DOHH2 (cell line): Measurements from ENCODE around the gene NAT14.

ENCODE experiments used
- H3F3A ChIP-seq: fragments of 200-600 bp; sonication (generic), shearing (Covaris generic); 2 replicates; pipeline ENCODE4 v1.6.0; 2016; ENCODE audit warnings: antibody characterized with exemption, mild to moderate bottlenecking; ENCODE audit not compliant: control insufficient read depth, insufficient read depth
- H3K27ac ChIP-seq: fragments of 200-600 bp; sonication (generic); 2 replicates; pipeline ENCODE4 v1.5.1; 2014; ENCODE audit warnings: low read depth, mild to moderate bottlenecking, low read length, moderate library complexity
- H3K27me3 ChIP-seq: fragments of 200-600 bp; sonication (generic); 2 replicates; pipeline ENCODE4 v1.6.1; 2014; ENCODE audit warnings: mild to moderate bottlenecking, low read length, mixed read lengths; ENCODE audit not compliant: control insufficient read depth
- H3K36me3 ChIP-seq: fragments of 200-600 bp; sonication (generic); 2 replicates; pipeline ENCODE4 v1.6.1; 2014; ENCODE audit warnings: mild to moderate bottlenecking, low read length, moderate library complexity, mixed read lengths; ENCODE audit not compliant: control insufficient read depth
- H3K4me1 ChIP-seq: fragments of 200-600 bp; sonication (generic); 2 replicates; pipeline ENCODE4 v1.6.1; 2014; ENCODE audit warnings: mild to moderate bottlenecking, low read length, mixed read lengths; ENCODE audit not compliant: control insufficient read depth
- H3K4me2 ChIP-seq: fragments of 200-600 bp; sonication (generic); 2 replicates; pipeline ENCODE4 v1.6.0; 2014; ENCODE audit warnings: mild to moderate bottlenecking, low read length, moderate library complexity
- H3K4me3 ChIP-seq: fragments of 200-600 bp; sonication (generic); 2 replicates; pipeline ENCODE4 v1.5.1; 2014; ENCODE audit warnings: mild to moderate bottlenecking, low read length, mixed read lengths
- H3K79me2 ChIP-seq: fragments of 200-600 bp; sonication (generic); 2 replicates; pipeline ENCODE4 v1.6.1; 2014; ENCODE audit warnings: mild to moderate bottlenecking, low read length, mixed read lengths; ENCODE audit not compliant: control insufficient read depth
- H3K9me2 ChIP-seq: fragments of 200-600 bp; sonication (generic); replicated peaks from 2 replicates; pipeline ENCODE4 v1.6.1; 2014; ENCODE audit warnings: mild to moderate bottlenecking, low read length, mixed read lengths; ENCODE audit not compliant: control insufficient read depth
- H3K9me3 ChIP-seq: fragments of 200-600 bp; sonication (generic); 2 replicates; pipeline ENCODE4 v1.6.1; 2014; ENCODE audit warnings: antibody characterized with exemption, low read length, mixed read lengths; ENCODE audit not compliant: control insufficient read depth, insufficient read depth
- H4K20me1 ChIP-seq: fragments of 200-600 bp; sonication (generic); 2 replicates; pipeline ENCODE4 v1.6.0; 2014; ENCODE audit warnings: low read depth, mild to moderate bottlenecking, antibody characterized with exemption, low read length, moderate library complexity; ENCODE audit not compliant: control insufficient read depth, insufficient read depth
- CTCF ChIP-seq: fragments of 200-600 bp; sonication (generic); IDR thresholded peaks from one replicate; pipeline ENCODE4 v1.5.1; 2014; ENCODE audit warnings: antibody characterized with exemption, mild to moderate bottlenecking, low read depth, low read length; ENCODE audit not compliant: poor library complexity, severe bottlenecking
- EZH2phosphoT487 ChIP-seq: fragments of 200-600 bp; sonication (generic); IDR thresholded peaks from 2 replicates; pipeline ENCODE4 v1.6.1; 2017; ENCODE audit warnings: borderline replicate concordance, mild to moderate bottlenecking, antibody characterized with exemption, low read length, moderate library complexity, mixed read lengths

Gene NAT14

GRCh38 chr19:55492362-55492944 lies 7.5 kb downstream of the NAT14 start:
- Histone ChIP-seq H3K27ac (no peak overlapping the region), H3K36me3 (no peaks in the 10 kb centered on the region), H4K20me1 (no peaks in the 10 kb centered on the region), H3F3A (no peaks in the 10 kb centered on the region; the same call in 1 of the 2 replicates), H3K4me3 (no peak overlapping the region), H3K79me2 (no peaks in the 10 kb centered on the region), H3K4me1 (no peaks in the 10 kb centered on the region; the same call in 1 of the 2 replicates), H3K27me3 (no peaks in the 10 kb centered on the region), H3K9me3 (no peaks in the 10 kb centered on the region), H3K4me2 (no peak overlapping the region), H3K9me2 (no peaks in the 10 kb centered on the region)
- TF ChIP-seq EZH2phosphoT487 = no peak

- Histone ChIP-seq H3K4me2 (no peak overlapping the region), H3K27me3 (no peaks in the 10 kb centered on the region), H4K20me1 (no peaks in the 10 kb centered on the region), H3K27ac (no peak overlapping the region), H3K4me1 (no peaks in the 10 kb centered on the region; the same call in 1 of the 2 replicates), H3K79me2 (no peaks in the 10 kb centered on the region), H3K9me3 (no peaks in the 10 kb centered on the region), H3K36me3 (no peaks in the 10 kb centered on the region), H3K9me2 (no peaks in the 10 kb centered on the region), H3F3A (no peaks in the 10 kb centered on the region), H3K4me3 (no peak overlapping the region)
- TF ChIP-seq CTCF = no peak
- TF ChIP-seq EZH2phosphoT487 = no peak
These were observed 8.2 kb downstream of the NAT14 start for GRCh38 chr19:55493052-55493644.

- no peaks in the 10 kb centered on the region for H4K20me1 ChIP-seq
- H3K4me2 ChIP-seq = no peak overlapping the region
- H3K27me3 ChIP-seq = no peaks in the 10 kb centered on the region
- no peak overlapping the region for H3K27ac ChIP-seq
- H3K9me3 ChIP-seq = no peaks in the 10 kb centered on the region
- H3F3A ChIP-seq = no peaks in the 10 kb centered on the region
- no peaks in the 10 kb centered on the region for H3K79me2 ChIP-seq
- TF ChIP-seq CTCF (no peak), EZH2phosphoT487 (no peak)
- no peaks in the 10 kb centered on the region for H3K9me2 ChIP-seq
- no peaks in the 10 kb centered on the region for H3K4me1 ChIP-seq
- no peak overlapping the region for H3K4me3 ChIP-seq
- H3K36me3 ChIP-seq = no peaks in the 10 kb centered on the region
These were observed 8.7 kb downstream of the NAT14 start for GRCh38 chr19:55493645-55494171.

GRCh38 chr19:55494172-55494761 lies 9.3 kb downstream of the NAT14 start:
- Histone ChIP-seq H3K79me2 (no peaks in the 10 kb centered on the region), H3F3A (no peaks in the 10 kb centered on the region), H3K27ac (no peak overlapping the region), H3K4me1 (no peaks in the 10 kb centered on the region), H3K4me3 (no peak overlapping the region), H4K20me1 (no peaks in the 10 kb centered on the region), H3K9me3 (no peaks in the 10 kb centered on the region), H3K4me2 (no peak overlapping the region), H3K36me3 (no peaks in the 10 kb centered on the region), H3K9me2 (no peaks in the 10 kb centered on the region), H3K27me3 (no peaks in the 10 kb centered on the region)
- TF ChIP-seq EZH2phosphoT487 (no peak), CTCF (no peak)
